Transverse colon (tissue), 4 donors: ENCODE data around the gene ELF2. TPM values are rescaled to one million over a fixed set of nuclear protein-coding genes. Genes with fewer than 3 reads are reported as not detected.

Experiments used
- DNase-seq: peaks from one replicate; pipeline ENCODE4 v3.0.0-alpha.2; 2019
- H3K27ac ChIP-seq, 4 donors: fragments of 200-600 bp; sonication (generic); 2 replicates each; pipeline ENCODE4 v1.5.1; 2016 to 2018; ENCODE audit warnings: inconsistent platforms in 4 of 4
- H3K27me3 ChIP-seq: fragments of 200-600 bp; sonication (generic); 2 replicates; pipeline ENCODE4 v1.5.1; 2017; ENCODE audit warnings: inconsistent platforms
- H3K36me3 ChIP-seq, 4 donors: fragments of 200-600 bp; sonication (generic); 2 replicates each; pipeline ENCODE4 v1.5.1; 2017 to 2019; ENCODE audit warnings: inconsistent platforms in 4 of 4
- H3K4me1 ChIP-seq, 4 donors: fragments of 200-600 bp; sonication (generic); 2 replicates each; pipeline ENCODE4 v1.5.1; 2017 to 2020; ENCODE audit warnings: inconsistent platforms in 4 of 4
- H3K4me3 ChIP-seq, 4 donors: fragments of 200-600 bp; sonication (generic); 1 replicate in 1 of 4; 2 replicates in 3 of 4; pipeline versions ENCODE4 v1.5.1 to v1.6.1; 2017 to 2019; ENCODE audit warnings: inconsistent platforms in 4 of 4
- H3K9me3 ChIP-seq, 2 donors: fragments of 200-600 bp; sonication (generic); 2 replicates each; pipeline ENCODE4 v1.5.1; 2017 to 2019; ENCODE audit warnings: inconsistent platforms in 2 of 2
- CTCF ChIP-seq, 5 experiments: fragments of 200-600 bp in 3 of 5; fragments of 450-650 bp in 2 of 5; sonication (generic) in 3 of 5; IDR thresholded peaks; 1 replicate in 2 of 5; 2 replicates in 3 of 5; pipeline ENCODE4 v1.5.1; 2016 to 2017; ENCODE audit warnings: antibody characterized with exemption in 5 of 5, inconsistent platforms in 3 of 5, mild to moderate bottlenecking in 2 of 5, moderate library complexity in 1 of 5
- EP300 ChIP-seq: sonication (generic); formaldehyde crosslinking; IDR thresholded peaks from one replicate; pipeline ENCODE4 v1.6.1; 2017; ENCODE audit warnings: antibody characterized with exemption, low read depth
- POLR2A ChIP-seq: fragments of 450-650 bp; IDR thresholded peaks from one replicate; pipeline ENCODE4 v1.6.1; 2016; ENCODE audit warnings: antibody characterized with exemption, mild to moderate bottlenecking, moderate library complexity
- POLR2AphosphoS5 ChIP-seq, 3 donors: sonication (generic); formaldehyde crosslinking; IDR thresholded peaks; one replicate each; pipeline ENCODE4 v1.6.1; 2016; ENCODE audit warnings: antibody characterized with exemption in 3 of 3
- WGBS, 2 donors: methylation state at CpG; one replicate each; pipeline ENCODE4 v1.1.5; 2018; ENCODE audit warnings: low coverage in 1 of 2; 5-methylcytosine and 5-hydroxymethylcytosine counted together
- in situ Hi-C, 4 donors: fragments of 200-750 bp; cut with MboI; loops; one replicate each; pipeline versions ENCODE4 v1.15.0 to v1.15.1; 2017; ENCODE audit warnings: low sequenced_read_pairs in 3 of 4, low pct_ligation_motif_present in 1 of 4, low pct_unique_long_range_greater_than_20kb in 1 of 4
- intact Hi-C: fragments of 100-400 bp; cut with DNase I; formaldehyde crosslinking; loops from one replicate; pipeline ENCODE4 v1.15.1; 2023; ENCODE audit warnings: low total_unique reads
- total RNA-seq, 4 donors: library from RNA; depleted of rRNA; stranded (reverse); fragments of >200 nt; gene quantifications; one replicate each; pipeline ENCODE4 v1.1.0, GENCODE V29; 2016

The ELF2 gene
- total RNA-seq, 4 donors from 2014 or later: 21.7 to 65.6 (median 41.8) TPM

GRCh38 chr4:139134403-139134802 is 42.6 kb downstream of the ELF2 start:
- in situ Hi-C loops: no loop called here

GRCh38 chr4:139131209-139131870 is 45.7 kb downstream of the ELF2 start:
- Histone ChIP-seq H3K4me3 (no peak overlapping the region), H3K27ac (no peak overlapping the region), H3K36me3 (peaks cover 0 to 10% (median 0%) of the 10 kb centered on the region in 4 donors), H3K27me3 (no peaks in the 10 kb centered on the region), H3K4me1 (peaks cover 0 to 4% (median 0%) of the 10 kb centered on the region in 4 donors), H3K9me3 (no peaks in the 10 kb centered on the region)
- no peak for DNase-seq
- intact Hi-C loops (no loop called here), in situ Hi-C loops (no loop called here)
- WGBS, 2 donors: 73 to 81% methylated on average over 3 of the region's 3 CpGs
- TF ChIP-seq POLR2A (no peak), CTCF (IDR thresholded peaks at IDR 0.05) (no peak), EP300 (no peak)

More at GRCh38 chr4:139134403-139134802, 42.6 kb downstream of the ELF2 start:
- H3K27ac ChIP-seq: no peak overlapping the region
- no peaks in the 10 kb centered on the region for H3K9me3 ChIP-seq
- H3K36me3 ChIP-seq: peaks cover 0 to 16% (median 0%) of the 10 kb centered on the region in 4 donors
- no peak for DNase-seq
- no peaks in the 10 kb centered on the region for H3K27me3 ChIP-seq
- no peak overlapping the region for H3K4me3 ChIP-seq
- peaks cover 0 to 4% (median 0%) of the 10 kb centered on the region in 4 donors for H3K4me1 ChIP-seq
- TF ChIP-seq EP300 (no peak), CTCF (IDR thresholded peaks at IDR 0.05) (no peak), POLR2AphosphoS5 (IDR thresholded peaks at IDR 0.05) (no peak), POLR2A (no peak)
- intact Hi-C loops: no loop called here

GRCh38 chr4:139129206-139129605 is 47.8 kb downstream of the ELF2 start:
- Histone ChIP-seq H3K36me3 (peaks cover 0 to 9% (median 2%) of the 10 kb centered on the region in 4 donors), H3K27me3 (no peaks in the 10 kb centered on the region), H3K4me3 (no peak overlapping the region), H3K4me1 (peaks cover 0 to 4% (median 0%) of the 10 kb centered on the region in 4 donors), H3K9me3 (no peaks in the 10 kb centered on the region), H3K27ac (no peak overlapping the region)
- TF ChIP-seq POLR2A: no peak
- TF ChIP-seq POLR2AphosphoS5 (IDR thresholded peaks at IDR 0.05): no peak
- no peak for TF ChIP-seq EP300
- no peak for TF ChIP-seq CTCF (IDR thresholded peaks at IDR 0.05)
- intact Hi-C loops (no loop called here), in situ Hi-C loops (no loop called here)
- WGBS, 2 donors: 100% methylated on average over 3 of the region's 3 CpGs; no CpG with 5 or more reads in 1 of the 2 donors
- no peak for DNase-seq

GRCh38 chr4:139126898-139127297 is 50.1 kb downstream of the ELF2 start:
- Histone ChIP-seq H3K9me3 (no peaks in the 10 kb centered on the region), H3K4me3 (no peak overlapping the region), H3K36me3 (peaks cover 0 to 3% (median 0%) of the 10 kb centered on the region in 4 donors), H3K27me3 (no peaks in the 10 kb centered on the region), H3K4me1 (peaks cover 0 to 4% (median 0%) of the 10 kb centered on the region in 4 donors), H3K27ac (no peak overlapping the region)
- TF ChIP-seq POLR2A (no peak), EP300 (no peak), CTCF (IDR thresholded peaks at IDR 0.05) (no peak), POLR2AphosphoS5 (IDR thresholded peaks at IDR 0.05) (no peak)
- in situ Hi-C loops: no loop called here
- intact Hi-C loops: no loop called here
- no peak for DNase-seq
- WGBS, 2 donors: 80 to 91% methylated on average over 3 of the region's 3 CpGs
